ENCODE results near the gene VPS41.

GRCh38 chr7:38858259-38858884 lies 50.6 kb downstream of the VPS41 start:
- TF ChIP-seq MYC (IDR thresholded peaks at IDR 0.05; ENCODE audit: low read depth, low read length): no peak
- no peak for TF ChIP-seq CTCF (IDR thresholded peaks at IDR 0.05; ENCODE audit: low read depth, low read length)
- no peak for TF ChIP-seq MAX (IDR thresholded peaks at IDR 0.05; ENCODE audit: low read depth, low read length)
- no peak for TF ChIP-seq POLR2A (IDR thresholded peaks at IDR 0.05; ENCODE audit: extremely low read depth, insufficient read length)

All from NB4 (cell line).